Natural killer cell treated with Interleukin-12 subunit alpha and Interleukin-12 subunit beta and Interleukin-15 and Interleukin-18, amount 100 ng/mL, for 72 hours (primary cell): Measurements from ENCODE around the gene SGSM2. TPM values are rescaled to one million over a fixed set of nuclear protein-coding genes. Genes with fewer than 3 reads are reported as not detected.

Experiments
- ATAC-seq, 2 donors: fragments of 150-1000 bp; cut with Tn5 transposase in 1 of 2; sonication (Bioruptor Pico), chemical (Tn5 transposase) in 1 of 2; 2 replicates each; pipeline ENCODE4 v1.10.0; 2021
- DNase-seq: peaks from one replicate; pipeline ENCODE4 v3.0.0; 2022; ENCODE audit warnings: low spot score
- H3K27ac Mint-ChIP-seq, 2 donors: 1 replicate in 1 of 2; 2 replicates in 1 of 2; pipeline ENCODE4 v1.8.0; 2022; ENCODE audit warnings: mixed read lengths in 2 of 2, mild to moderate bottlenecking in 1 of 2, moderate library complexity in 1 of 2
- H3K27me3 Mint-ChIP-seq, 2 donors: 1 replicate in 1 of 2; 2 replicates in 1 of 2; pipeline ENCODE4 v1.8.0; 2022; ENCODE audit warnings: mixed read lengths in 2 of 2
- H3K36me3 Mint-ChIP-seq: one replicate; pipeline ENCODE4 v1.8.0; 2022; ENCODE audit warnings: mixed read lengths
- H3K4me1 Mint-ChIP-seq, 2 donors: 1 replicate in 1 of 2; 2 replicates in 1 of 2; pipeline ENCODE4 v1.8.0; 2022; ENCODE audit warnings: low read depth in 2 of 2, mixed read lengths in 2 of 2, mild to moderate bottlenecking in 1 of 2
- H3K4me3 Mint-ChIP-seq: one replicate; pipeline ENCODE4 v1.8.0; 2022; ENCODE audit warnings: mixed read lengths
- H3K9me3 Mint-ChIP-seq: 2 replicates; pipeline ENCODE4 v1.8.0; 2022; ENCODE audit warnings: mixed read lengths
- total RNA-seq, 2 donors: library from RNA; stranded (reverse); gene quantifications; one replicate each; pipeline ENCODE4 v1.2.3, GENCODE V29; 2022

The SGSM2 gene
- total RNA-seq, 2 donors from 2014 or later: 16.6 to 54.8 TPM

- H3K27me3 Mint-ChIP-seq: no peaks in the 10 kb centered on the region
- peak overlapping the region; percentile 95 to 97 for H3K27ac Mint-ChIP-seq
- ATAC-seq (no peak), DNase-seq (no peak)
- no peaks in the 10 kb centered on the region for H3K9me3 Mint-ChIP-seq
- peaks cover 24 to 42% of the 10 kb centered on the region in 2 donors for H3K4me1 Mint-ChIP-seq
- peak overlapping the region; percentile 92 for H3K4me3 Mint-ChIP-seq
- no peaks in the 10 kb centered on the region for H3K36me3 Mint-ChIP-seq
Measured at GRCh38 chr17:2398655-2399571, 61.6 kb downstream of the SGSM2 start.

GRCh38 chr17:2399572-2400473 is 62.5 kb downstream of the SGSM2 start:
- Mint-ChIP-seq H3K9me3 (no peaks in the 10 kb centered on the region), H3K4me1 (peaks cover 20 to 39% of the 10 kb centered on the region in 2 donors), H3K27me3 (no peaks in the 10 kb centered on the region), H3K4me3 (peak overlapping the region; percentile 92), H3K36me3 (no peaks in the 10 kb centered on the region), H3K27ac (peak overlapping the region; percentile 95 to 97)
- ATAC-seq: peak; percentile 73 to 81
- DNase-seq: peak; percentile 96

GRCh38 chr17:2400474-2400866 is 63.2 kb downstream of the SGSM2 start:
- peak; percentile 75 for DNase-seq
- Mint-ChIP-seq H3K4me3 (peak overlapping the region; percentile 92), H3K36me3 (no peaks in the 10 kb centered on the region), H3K4me1 (peaks cover 26 to 43% of the 10 kb centered on the region in 2 donors), H3K27ac (peak overlapping the region; percentile 95 to 97), H3K9me3 (no peaks in the 10 kb centered on the region), H3K27me3 (no peaks in the 10 kb centered on the region)
- peak in 1 of 2 donors; percentile 2 for ATAC-seq

GRCh38 chr17:2400877-2401425 is 63.6 kb downstream of the SGSM2 start, which contains the start of gene MNT:
Gene MNT (minus strand): TSS chr17:2401060. CDS start chr17:2400712, 348 bp downstream.
- ATAC-seq (peak; percentile 75 to 79), DNase-seq (peak; percentile 98)
- H3K9me3 Mint-ChIP-seq: no peaks in the 10 kb centered on the region
- peak within 1 kb of the TSS; percentile 92 for H3K4me3 Mint-ChIP-seq
- H3K36me3 Mint-ChIP-seq: no peaks in the 10 kb centered on the region
- H3K4me1 Mint-ChIP-seq: peaks cover 27 to 41% of the 10 kb centered on the region in 2 donors
- no peaks in the 10 kb centered on the region for H3K27me3 Mint-ChIP-seq
- peak within 1 kb of the TSS; percentile 95 to 97 for H3K27ac Mint-ChIP-seq

- peak; percentile 79 to 83 for ATAC-seq
- H3K4me3 Mint-ChIP-seq: peak overlapping the region; percentile 92
- H3K27ac Mint-ChIP-seq: peak overlapping the region; percentile 95 to 97
- DNase-seq: peak; percentile 100
- no peaks in the 10 kb centered on the region for H3K36me3 Mint-ChIP-seq
- H3K27me3 Mint-ChIP-seq: no peaks in the 10 kb centered on the region
- peaks cover 25 to 39% of the 10 kb centered on the region in 2 donors for H3K4me1 Mint-ChIP-seq
- H3K9me3 Mint-ChIP-seq: no peaks in the 10 kb centered on the region
Measured at GRCh38 chr17:2401426-2402221, 64.3 kb downstream of the SGSM2 start.

GRCh38 chr17:2402544-2402943 is 65.2 kb downstream of the SGSM2 start:
- H3K36me3 Mint-ChIP-seq: no peaks in the 10 kb centered on the region
- peaks cover 31 to 41% of the 10 kb centered on the region in 2 donors for H3K4me1 Mint-ChIP-seq
- H3K27ac Mint-ChIP-seq: peak overlapping the region; percentile 95 to 97
- no peaks in the 10 kb centered on the region for H3K9me3 Mint-ChIP-seq
- peak overlapping the region; percentile 92 for H3K4me3 Mint-ChIP-seq
- DNase-seq: peak; percentile 63
- H3K27me3 Mint-ChIP-seq: no peaks in the 10 kb centered on the region
- ATAC-seq: no peak

GRCh38 chr17:2403044-2403443 is 65.7 kb downstream of the SGSM2 start:
- H3K27ac Mint-ChIP-seq: peak overlapping the region in 1 of 2 donors; percentile 97
- no peaks in the 10 kb centered on the region for H3K36me3 Mint-ChIP-seq
- peaks cover 31 to 36% of the 10 kb centered on the region in 2 donors for H3K4me1 Mint-ChIP-seq

GRCh38 chr17:2405247-2405926 is 68.1 kb downstream of the SGSM2 start:
- DNase-seq (no peak), ATAC-seq (no peak)
- no peaks in the 10 kb centered on the region for H3K27me3 Mint-ChIP-seq
- H3K4me3 Mint-ChIP-seq: no peak overlapping the region
- H3K9me3 Mint-ChIP-seq: no peaks in the 10 kb centered on the region
- H3K27ac Mint-ChIP-seq: peak overlapping the region in 1 of 2 donors; percentile 7
- H3K4me1 Mint-ChIP-seq: peaks cover 22 to 31% of the 10 kb centered on the region in 2 donors
- no peaks in the 10 kb centered on the region for H3K36me3 Mint-ChIP-seq

More at GRCh38 chr17:2403044-2403443, 65.7 kb downstream of the SGSM2 start:
- no peak for ATAC-seq
- no peaks in the 10 kb centered on the region for H3K9me3 Mint-ChIP-seq
- H3K4me3 Mint-ChIP-seq: peak overlapping the region; percentile 92
- no peak for DNase-seq
- no peaks in the 10 kb centered on the region for H3K27me3 Mint-ChIP-seq

GRCh38 chr17:2406271-2406902 is 69.1 kb downstream of the SGSM2 start:
- no peak for ATAC-seq
- H3K27me3 Mint-ChIP-seq: no peaks in the 10 kb centered on the region
- no peak overlapping the region for H3K4me3 Mint-ChIP-seq
- no peaks in the 10 kb centered on the region for H3K36me3 Mint-ChIP-seq
- peaks cover 22 to 31% of the 10 kb centered on the region in 2 donors for H3K4me1 Mint-ChIP-seq
- no peak for DNase-seq
- peak overlapping the region in 1 of 2 donors; percentile 68 for H3K27ac Mint-ChIP-seq
- no peaks in the 10 kb centered on the region for H3K9me3 Mint-ChIP-seq

GRCh38 chr17:2406903-2407790 is 69.8 kb downstream of the SGSM2 start:
- no peaks in the 10 kb centered on the region for H3K27me3 Mint-ChIP-seq
- no peak for DNase-seq
- H3K9me3 Mint-ChIP-seq: no peaks in the 10 kb centered on the region
- ATAC-seq: no peak
- peaks cover 17 to 25% of the 10 kb centered on the region in 2 donors for H3K4me1 Mint-ChIP-seq
- peak overlapping the region in 1 of 2 donors; percentile 68 for H3K27ac Mint-ChIP-seq
- no peaks in the 10 kb centered on the region for H3K36me3 Mint-ChIP-seq
- no peak overlapping the region for H3K4me3 Mint-ChIP-seq

- H3K27ac Mint-ChIP-seq: no peak overlapping the region
- no peaks in the 10 kb centered on the region for H3K36me3 Mint-ChIP-seq
- no peak for ATAC-seq
- no peak for DNase-seq
- H3K4me3 Mint-ChIP-seq: no peak overlapping the region
- peaks cover 7 to 9% of the 10 kb centered on the region in 2 donors for H3K4me1 Mint-ChIP-seq
- no peaks in the 10 kb centered on the region for H3K9me3 Mint-ChIP-seq
- no peaks in the 10 kb centered on the region for H3K27me3 Mint-ChIP-seq
Measured at GRCh38 chr17:2410951-2411350, 73.7 kb downstream of the SGSM2 start.
